ENCODE data around the gene FAM53A. TPM values are rescaled to one million over a fixed set of nuclear protein-coding genes. Genes with fewer than 3 reads are reported as not detected.

Gene FAM53A, protein sequence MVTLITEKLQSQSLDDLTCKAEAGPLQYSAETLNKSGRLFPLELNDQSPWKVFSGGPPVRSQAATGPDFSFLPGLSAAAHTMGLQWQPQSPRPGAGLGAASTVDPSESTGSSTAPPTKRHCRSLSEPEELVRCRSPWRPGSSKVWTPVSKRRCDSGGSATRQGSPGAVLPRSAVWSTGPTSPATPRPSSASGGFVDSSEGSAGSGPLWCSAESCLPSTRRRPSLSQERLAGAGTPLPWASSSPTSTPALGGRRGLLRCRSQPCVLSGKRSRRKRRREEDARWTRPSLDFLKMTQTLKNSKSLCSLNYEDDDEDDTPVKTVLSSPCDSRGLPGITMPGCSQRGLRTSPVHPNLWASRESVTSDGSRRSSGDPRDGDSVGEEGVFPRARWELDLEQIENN
- total RNA-seq = 1 to 10 TPM; 1.8 to 2.6 TPM

- peak; percentile 96 for ATAC-seq (replicated peaks)
- Mint-ChIP-seq H3K9me3 (no peaks in the 10 kb centered on the region), H3K4me3 (peak within 1 kb of the TSS; percentile 83), H3K27me3 (no peaks in the 10 kb centered on the region), H3K4me1 (peaks cover 11% of the 10 kb centered on the region), H3K36me3 (ENCODE audit: low read depth) (peaks cover 3% of the 10 kb centered on the region), H3K27ac (peak within 1 kb of the TSS; percentile 56)
These were observed at the start of gene FAM53A for GRCh38 chr4:1683736-1684505. Gene FAM53A (minus strand): TSS chr4:1684313. CDS start chr4:1668741, 15,572 bp downstream.

- H3K4me1 Mint-ChIP-seq = peaks cover 6% of the 10 kb centered on the region
- H3K36me3 Mint-ChIP-seq (ENCODE audit: low read depth) = peaks cover 97% of the 10 kb centered on the region
- H3K9me3 Mint-ChIP-seq = no peaks in the 10 kb centered on the region
- no peak overlapping the region for H3K4me3 Mint-ChIP-seq
- no peak for ATAC-seq (replicated peaks)
- no peaks in the 10 kb centered on the region for H3K27me3 Mint-ChIP-seq
- no peak overlapping the region for H3K27ac Mint-ChIP-seq
These were observed 48.8 kb upstream of the FAM53A start for GRCh38 chr4:1732911-1733310.

DNA sequence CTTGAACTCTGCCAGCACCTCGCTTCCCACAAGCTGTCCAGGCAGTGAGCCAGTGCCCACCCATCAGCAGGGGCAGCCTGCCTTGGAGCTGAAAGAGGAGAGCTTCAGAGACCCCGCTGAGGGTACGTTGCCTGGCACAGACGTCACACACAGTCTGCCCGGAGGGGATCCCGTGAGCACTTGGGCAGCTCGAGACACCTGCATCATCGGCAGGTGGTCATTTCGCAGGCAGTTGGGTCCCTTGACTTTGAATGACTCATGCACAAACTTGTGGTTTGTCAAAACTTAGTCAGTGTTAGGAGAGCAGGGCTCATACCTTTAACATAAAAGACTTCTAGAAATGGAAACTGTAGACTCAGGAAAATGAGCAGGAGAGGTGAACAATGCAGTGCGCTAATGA lies 47.1 kb upstream of the FAM53A start:
- Mint-ChIP-seq H3K4me3 (peak overlapping the region; percentile 31), H3K27ac (peak overlapping the region; percentile 48), H3K27me3 (no peaks in the 10 kb centered on the region), H3K36me3 (ENCODE audit: low read depth) (peaks cover 97% of the 10 kb centered on the region), H3K4me1 (peaks cover 11% of the 10 kb centered on the region), H3K9me3 (no peaks in the 10 kb centered on the region)
- ATAC-seq (replicated peaks) = peak; percentile 94

DNA sequence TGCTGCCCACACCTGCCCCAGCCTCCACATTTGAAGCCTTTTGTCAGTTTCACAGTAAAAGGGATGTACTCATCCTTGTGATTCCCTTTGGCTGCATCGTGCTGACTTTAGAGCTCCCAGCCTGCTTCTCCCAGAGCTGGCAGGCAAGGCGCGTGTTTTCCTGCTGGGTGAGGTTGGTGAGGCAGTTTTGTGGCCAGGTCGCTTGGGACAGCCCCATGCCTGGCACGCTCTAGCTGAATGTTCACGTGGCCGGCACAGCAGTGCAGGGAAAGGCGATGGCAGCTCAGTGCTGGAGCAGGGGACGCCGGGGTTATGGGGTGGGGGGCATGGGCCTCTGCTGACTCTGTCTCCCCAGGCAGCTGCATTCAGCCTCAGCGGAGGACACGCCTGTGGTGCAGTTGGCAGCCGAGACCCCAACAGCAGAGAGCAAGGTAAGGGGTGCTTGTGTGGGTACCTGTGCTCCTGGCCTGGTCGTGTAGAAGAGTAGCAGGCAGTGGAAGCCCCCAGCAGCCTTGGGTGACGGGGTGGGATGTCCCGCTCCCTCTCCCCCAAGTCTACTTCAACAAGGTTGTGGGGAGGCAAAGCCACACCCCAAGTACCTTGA lies 46.5 kb upstream of the FAM53A start:
- Mint-ChIP-seq H3K27me3 (no peaks in the 10 kb centered on the region), H3K36me3 (ENCODE audit: low read depth) (peaks cover 97% of the 10 kb centered on the region), H3K27ac (peak overlapping the region; percentile 48), H3K4me3 (peak overlapping the region; percentile 31), H3K9me3 (no peaks in the 10 kb centered on the region), H3K4me1 (peaks cover 12% of the 10 kb centered on the region)
- ATAC-seq (replicated peaks) = no peak

DNA sequence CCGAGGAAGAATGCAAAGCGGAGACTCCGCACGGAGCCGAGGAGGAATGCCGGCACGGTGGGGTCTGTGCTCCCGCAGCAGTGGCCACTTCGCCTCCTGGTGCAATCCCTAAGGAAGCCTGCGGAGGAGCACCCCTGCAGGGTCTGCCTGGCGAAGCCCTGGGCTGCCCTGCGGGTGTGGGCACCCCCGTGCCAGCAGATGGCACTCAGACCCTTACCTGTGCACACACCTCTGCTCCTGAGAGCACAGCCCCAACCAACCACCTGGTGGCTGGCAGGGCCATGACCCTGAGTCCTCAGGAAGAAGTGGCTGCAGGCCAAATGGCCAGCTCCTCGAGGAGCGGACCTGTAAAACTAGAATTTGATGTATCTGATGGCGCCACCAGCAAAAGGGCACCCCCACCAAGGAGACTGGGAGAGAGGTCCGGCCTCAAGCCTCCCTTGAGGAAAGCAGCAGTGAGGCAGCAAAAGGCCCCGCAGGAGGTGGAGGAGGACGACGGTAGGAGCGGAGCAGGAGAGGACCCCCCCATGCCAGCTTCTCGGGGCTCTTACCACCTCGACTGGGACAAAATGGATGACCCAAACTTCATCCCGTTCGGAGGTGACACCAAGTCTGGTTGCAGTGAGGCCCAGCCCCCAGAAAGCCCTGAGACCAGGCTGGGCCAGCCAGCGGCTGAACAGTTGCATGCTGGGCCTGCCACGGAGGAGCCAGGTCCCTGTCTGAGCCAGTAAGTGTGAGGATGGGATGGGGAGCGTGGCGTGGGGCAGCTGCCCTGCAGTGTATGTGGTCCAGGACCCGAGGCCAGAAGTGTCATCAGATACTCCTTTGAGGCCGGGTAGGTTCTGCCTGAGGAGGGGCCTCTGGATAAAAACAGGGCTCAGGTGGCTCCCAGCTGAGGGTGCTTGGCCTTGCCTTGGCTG lies 44.2 kb upstream of the FAM53A start:
- no peak overlapping the region for H3K27ac Mint-ChIP-seq
- no peaks in the 10 kb centered on the region for H3K27me3 Mint-ChIP-seq
- H3K9me3 Mint-ChIP-seq = no peaks in the 10 kb centered on the region
- H3K4me1 Mint-ChIP-seq = peaks cover 19% of the 10 kb centered on the region
- ATAC-seq (replicated peaks) = no peak
- no peak overlapping the region for H3K4me3 Mint-ChIP-seq
- H3K36me3 Mint-ChIP-seq (ENCODE audit: low read depth) = peaks cover 97% of the 10 kb centered on the region

DNA sequence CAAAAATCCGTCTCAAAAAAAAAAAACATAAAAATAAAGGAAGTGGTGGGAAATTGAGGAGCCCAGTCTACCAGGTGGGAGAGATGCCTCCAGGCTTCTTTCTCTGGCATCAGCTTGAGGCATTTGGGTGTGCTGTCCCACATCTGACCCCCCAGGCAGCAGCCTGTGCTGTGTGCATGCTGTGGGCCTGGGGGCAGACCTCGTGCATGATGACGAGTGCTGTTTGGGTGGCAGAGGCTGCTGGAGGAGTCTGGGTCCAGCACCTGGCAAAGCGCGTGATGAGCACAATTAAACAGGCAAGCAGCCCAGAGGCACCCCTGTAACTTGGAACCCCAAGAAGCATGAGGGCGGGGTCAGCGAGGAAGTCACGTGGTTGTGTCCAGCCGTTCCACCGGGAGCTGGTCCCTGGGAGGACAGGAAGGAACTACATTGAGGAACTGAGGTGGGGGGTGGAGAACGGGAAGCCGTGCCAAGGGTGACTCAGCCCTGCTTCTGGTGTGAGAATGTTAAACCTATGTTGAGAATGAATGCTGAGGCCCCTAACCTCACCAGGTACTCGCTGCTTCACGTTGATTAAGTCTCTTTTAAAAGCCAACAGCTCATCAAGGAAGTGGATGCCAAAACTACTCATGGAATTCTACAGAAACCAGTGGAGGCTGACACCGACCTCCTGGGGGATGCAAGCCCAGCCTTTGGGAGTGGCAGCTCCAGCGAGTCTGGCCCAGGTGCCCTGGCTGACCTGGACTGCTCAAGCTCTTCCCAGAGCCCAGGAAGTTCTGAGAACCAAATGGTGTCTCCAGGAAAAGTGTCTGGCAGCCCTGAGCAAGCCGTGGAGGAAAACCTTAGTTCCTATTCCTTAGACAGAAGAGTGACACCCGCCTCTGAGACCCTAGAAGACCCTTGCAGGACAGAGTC lies 43.3 kb upstream of the FAM53A start:
- H3K4me3 Mint-ChIP-seq = no peak overlapping the region
- H3K36me3 Mint-ChIP-seq (ENCODE audit: low read depth) = peaks cover 97% of the 10 kb centered on the region
- peak overlapping the region; percentile 81 for H3K27ac Mint-ChIP-seq
- ATAC-seq (replicated peaks) = no peak
- H3K27me3 Mint-ChIP-seq = no peaks in the 10 kb centered on the region
- H3K9me3 Mint-ChIP-seq = no peaks in the 10 kb centered on the region
- H3K4me1 Mint-ChIP-seq = peaks cover 29% of the 10 kb centered on the region

DNA sequence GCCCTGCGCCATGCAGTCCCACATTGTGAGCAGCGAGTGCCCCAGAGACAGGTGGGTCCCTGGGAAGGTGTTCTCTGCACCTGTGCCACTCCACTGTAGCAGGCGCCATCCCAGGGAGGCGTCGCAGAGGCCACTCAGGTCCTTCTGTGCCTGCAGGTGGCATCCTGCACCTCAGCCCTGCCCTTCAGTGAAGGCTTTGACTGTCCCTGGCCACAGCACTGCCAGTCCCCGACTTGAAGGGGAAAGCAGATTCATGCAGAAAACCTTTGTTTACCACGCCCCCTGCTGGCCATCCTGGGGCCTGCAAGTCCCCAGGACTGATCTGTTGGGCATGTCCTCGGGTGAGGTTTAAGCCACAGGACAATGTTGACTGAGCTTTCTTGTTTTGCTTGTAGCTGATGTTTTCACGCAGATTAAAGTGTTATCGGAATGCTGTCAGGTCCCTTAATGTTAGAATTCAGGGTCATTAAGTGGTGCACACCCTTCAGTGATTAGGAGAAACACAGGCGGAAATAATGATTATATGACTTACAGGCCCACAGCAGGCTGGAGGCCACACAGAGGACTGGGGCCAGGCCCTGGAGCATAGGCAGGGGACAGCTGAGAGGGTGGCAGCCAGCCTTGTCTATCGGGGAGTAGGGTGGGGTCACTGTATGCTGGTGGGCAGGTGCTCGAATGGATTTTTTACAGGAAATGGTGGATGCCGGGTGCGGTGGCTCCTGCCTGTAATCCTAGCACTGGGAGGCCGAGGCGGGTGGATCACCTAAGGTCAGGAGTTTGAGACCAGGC lies 42.2 kb upstream of the FAM53A start:
- H3K4me3 Mint-ChIP-seq = peak overlapping the region; percentile 46
- H3K9me3 Mint-ChIP-seq = no peaks in the 10 kb centered on the region

DNA sequence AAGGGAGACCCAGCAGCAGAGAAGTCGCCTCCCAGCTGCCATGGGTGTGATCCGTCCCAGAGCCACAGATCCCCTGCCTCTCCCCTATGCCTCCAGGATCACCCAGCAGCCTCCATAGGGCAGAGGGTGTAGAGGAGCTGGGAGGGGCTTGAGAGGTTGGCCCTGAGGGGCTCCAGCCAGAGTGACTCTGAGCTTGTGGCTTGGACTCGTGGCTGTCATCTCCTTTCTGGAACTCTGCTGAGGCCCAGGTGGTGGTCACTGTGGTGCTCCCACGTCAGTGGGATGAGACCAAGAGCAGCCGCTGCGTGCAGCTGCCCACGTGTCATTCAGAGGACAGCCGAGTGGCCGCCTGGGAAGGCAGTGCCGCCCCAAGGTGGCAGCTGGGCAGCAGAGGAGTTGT lies 41.4 kb upstream of the FAM53A start:
- Mint-ChIP-seq H3K27me3 (no peaks in the 10 kb centered on the region), H3K27ac (no peak overlapping the region), H3K9me3 (no peaks in the 10 kb centered on the region), H3K4me1 (peaks cover 29% of the 10 kb centered on the region), H3K36me3 (ENCODE audit: low read depth) (peaks cover 86% of the 10 kb centered on the region), H3K4me3 (peak overlapping the region; percentile 98)
- ATAC-seq (replicated peaks) = no peak

More for the DNA sequence above, 42.2 kb upstream of the FAM53A start:
- Mint-ChIP-seq H3K4me1 (peaks cover 29% of the 10 kb centered on the region), H3K27me3 (no peaks in the 10 kb centered on the region), H3K27ac (peak overlapping the region; percentile 81), H3K36me3 (ENCODE audit: low read depth) (peaks cover 94% of the 10 kb centered on the region)
- peak; percentile 33 for ATAC-seq (replicated peaks)

DNA sequence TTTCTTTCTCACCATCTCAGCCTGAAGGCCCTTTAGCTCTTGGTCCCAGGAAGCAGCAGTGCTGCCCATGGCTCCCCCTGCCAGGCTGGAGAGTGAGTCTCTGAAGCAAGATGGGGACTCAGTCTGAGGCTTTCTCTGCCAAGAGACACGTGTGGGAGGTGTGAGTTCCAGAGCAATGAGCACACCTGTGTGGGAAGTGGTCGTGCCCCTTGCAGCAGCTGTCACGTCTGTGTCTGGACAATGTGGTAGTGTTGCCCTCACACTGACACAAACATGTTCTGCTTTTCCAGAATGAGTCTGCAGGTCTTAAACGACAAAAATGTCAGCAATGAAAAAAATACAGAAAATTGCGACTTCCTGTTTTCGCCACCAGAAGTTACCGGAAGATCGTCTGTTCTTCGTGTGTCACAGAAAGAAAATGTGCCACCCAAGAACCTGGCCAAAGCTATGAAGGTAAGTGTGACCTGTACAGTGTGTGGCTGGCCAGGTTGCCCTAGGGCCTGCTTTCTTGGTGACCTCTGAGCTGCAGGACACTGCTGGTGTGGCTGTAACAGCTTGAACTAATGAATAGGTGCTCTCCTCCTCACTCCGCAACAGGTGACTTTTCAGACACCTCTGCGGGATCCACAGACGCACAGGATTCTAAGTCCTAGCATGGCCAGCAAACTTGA lies 39.2 kb upstream of the FAM53A start:
- peak; percentile 43 for ATAC-seq (replicated peaks)
- Mint-ChIP-seq H3K4me3 (peak overlapping the region; percentile 98), H3K27me3 (no peaks in the 10 kb centered on the region), H3K4me1 (peaks cover 23% of the 10 kb centered on the region), H3K9me3 (no peaks in the 10 kb centered on the region), H3K36me3 (ENCODE audit: low read depth) (peaks cover 72% of the 10 kb centered on the region), H3K27ac (peak overlapping the region; percentile 97)

DNA sequence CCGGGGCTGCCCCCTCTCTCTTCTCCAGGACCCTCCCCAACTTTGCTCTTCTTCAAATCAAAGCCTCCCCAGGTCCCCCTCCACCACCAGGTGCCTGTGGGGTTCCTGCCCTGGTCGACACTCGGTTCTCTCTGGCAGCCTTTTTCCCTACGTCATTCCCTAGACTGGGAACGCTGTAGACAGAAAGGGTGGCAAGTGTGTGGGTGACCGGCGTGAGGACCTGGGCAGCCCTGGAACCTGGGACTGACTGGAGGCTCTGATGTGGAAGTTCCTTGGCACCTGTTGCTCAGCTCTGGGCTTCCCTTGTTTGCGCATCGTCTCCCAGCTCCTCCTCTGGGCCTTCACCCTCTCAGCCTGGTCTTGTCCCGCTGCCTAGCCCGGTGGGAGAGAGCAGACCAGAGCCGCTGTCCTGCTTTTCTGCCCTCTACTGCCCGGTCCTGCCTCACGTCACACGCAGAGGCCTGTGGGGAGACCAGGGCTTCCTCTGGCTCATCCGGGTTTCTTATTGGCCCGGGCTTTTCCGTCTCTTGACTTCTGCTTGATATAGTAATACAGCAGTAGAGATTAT lies 38.5 kb upstream of the FAM53A start:
- Mint-ChIP-seq H3K9me3 (no peaks in the 10 kb centered on the region), H3K27me3 (no peaks in the 10 kb centered on the region), H3K4me3 (peak overlapping the region; percentile 98), H3K4me1 (peaks cover 23% of the 10 kb centered on the region), H3K27ac (peak overlapping the region; percentile 97), H3K36me3 (ENCODE audit: low read depth) (peaks cover 69% of the 10 kb centered on the region)
- peak; percentile 13 for ATAC-seq (replicated peaks)

GRCh38 chr4:1721666-1722550 lies 37.8 kb upstream of the FAM53A start:
- ATAC-seq (replicated peaks) = peak; percentile 1
- H3K4me1 Mint-ChIP-seq = peaks cover 23% of the 10 kb centered on the region
- H3K4me3 Mint-ChIP-seq = peak overlapping the region; percentile 98
- H3K27ac Mint-ChIP-seq = peak overlapping the region; percentile 97
- H3K27me3 Mint-ChIP-seq = no peaks in the 10 kb centered on the region
- peaks cover 62% of the 10 kb centered on the region for H3K36me3 Mint-ChIP-seq (ENCODE audit: low read depth)
- no peaks in the 10 kb centered on the region for H3K9me3 Mint-ChIP-seq
